Measurements from ENCODE around the gene SYNGR4. TPM values are rescaled to one million over a fixed set of nuclear protein-coding genes. Genes with fewer than 3 reads are reported as not detected.
"Not testable (repeated sequence)": the region's sequence is repeated elsewhere in the genome, so short reads cannot be mapped to it uniquely, and the experiment has no call there.

The SYNGR4 gene
- total RNA-seq, 1 experiment from 2014 or later: 0.49 TPM

- Histone ChIP-seq H4K20me1 (ENCODE audit: insufficient read depth) (no peaks in the 10 kb centered on the region), H3K9me2 (ENCODE audit: insufficient read depth) (no peaks in the 10 kb centered on the region), H3K79me2 (ENCODE audit: insufficient read depth, low read length) (no peaks in the 10 kb centered on the region), H3K4me3 (replicated peaks in 1 of 2; ENCODE audit: low read depth in 1 of 2, low read length in 2 of 2) (no peak overlapping the region), H3K36me3 (ENCODE audit: control insufficient read depth in 1 of 2, insufficient read depth in 2 of 2, low read length in 2 of 2) (no peaks in the 10 kb centered on the region), H3K27me3 (ENCODE audit: insufficient read depth, low read length) (no peaks in the 10 kb centered on the region), H3K9me3 (ENCODE audit: control insufficient read depth in 1 of 2, insufficient read depth in 1 of 2, low read depth in 1 of 2, low read length in 2 of 2) (no peaks in the 10 kb centered on the region), H2AFZ (ENCODE audit: low read depth, low read length, poor library complexity, severe bottlenecking) (no peak overlapping the region), H3K4me2 (ENCODE audit: low read length) (no peak overlapping the region), H3K9ac (ENCODE audit: low read length) (no peak overlapping the region), H3K27ac (ENCODE audit: low read depth, low read length) (no peak overlapping the region), H3K4me1 (ENCODE audit: control insufficient read depth in 1 of 2, insufficient read depth in 2 of 2, low read length in 2 of 2) (peaks cover 9 to 18% of the 10 kb centered on the region in 2 experiments)
- ChIA-PET RAD21 (ENCODE audit: low non-redundant PET in 1 of 2, low total read pairs in 2 of 2, uncharacterized antibody in 2 of 2, unreplicated experiment in 2 of 2) (no interaction called here), POLR2A (no interaction called here), CTCF (interaction anchor here (0.6 to 10.2 kb wide), 2 partner anchors 18 to 268 kb away, joined by 3 to 158 read pairs; no protein-coding TSS in a partner anchor)
- ATAC-seq: no peak
- BruUV-seq (replicated peaks): no TSS peak
- intact Hi-C loops (cut with micrococcal nuclease): loop anchor here (2.0 kb wide), 1 partner anchor 17 kb away; no protein-coding TSS in a partner anchor
- TF ChIP-seq EZH2phosphoT487 (IDR thresholded peaks at IDR 0.05; ENCODE audit: borderline replicate concordance) (no peak), ELF1 (IDR thresholded peaks at IDR 0.05; ENCODE audit: borderline replicate concordance, low read depth) (no peak), REST (IDR thresholded peaks at IDR 0.05; ENCODE audit: low read depth) (no peak), RAD21 (IDR thresholded peaks at IDR 0.05; ENCODE audit: low read depth) (no peak), EZH2 (IDR thresholded peaks at IDR 0.05) (no peak), YY1 (IDR thresholded peaks at IDR 0.05; ENCODE audit: extremely low read depth, insufficient replicate concordance, low read depth, low read length) (no peak), JUND (IDR thresholded peaks at IDR 0.05) (no peak), SP1 (IDR thresholded peaks at IDR 0.05; ENCODE audit: low read depth) (no peak), EGR1 (IDR thresholded peaks at IDR 0.05; ENCODE audit: low read depth) (no peak), ZBTB33 (IDR thresholded peaks at IDR 0.05; ENCODE audit: extremely low read depth, insufficient replicate concordance, low read length) (no peak), ATF3 (IDR thresholded peaks at IDR 0.05) (no peak), CEBPB (IDR thresholded peaks at IDR 0.05; ENCODE audit: low read depth) (no peak)
- DNase-seq (ENCODE audit: low read depth, low spot score): no peak
Measured at GRCh38 chr19:48315712-48316111, 48.5 kb upstream of the SYNGR4 start.

GRCh38 chr19:48317708-48317960, 46.5 kb upstream of the SYNGR4 start:
- H3K4me2 ChIP-seq (ENCODE audit: low read length); H3K79me2 ChIP-seq (ENCODE audit: insufficient read depth, low read length); H3K9me2 ChIP-seq (ENCODE audit: insufficient read depth); BruUV-seq (replicated peaks); H3K36me3 ChIP-seq (ENCODE audit: control insufficient read depth in 1 of 2, insufficient read depth in 2 of 2, low read length in 2 of 2); intact Hi-C loops (cut with micrococcal nuclease); H4K20me1 ChIP-seq (ENCODE audit: insufficient read depth); DNase-seq (ENCODE audit: low read depth, low spot score); H2AFZ ChIP-seq (ENCODE audit: low read depth, low read length, poor library complexity, severe bottlenecking); H3K9me3 ChIP-seq (ENCODE audit: control insufficient read depth in 1 of 2, insufficient read depth in 1 of 2, low read depth in 1 of 2, low read length in 2 of 2); H3K27ac ChIP-seq (ENCODE audit: low read depth, low read length); H3K27me3 ChIP-seq (ENCODE audit: insufficient read depth, low read length); H3K9ac ChIP-seq (ENCODE audit: low read length); ATAC-seq; H3K4me3 ChIP-seq (replicated peaks in 1 of 2; ENCODE audit: low read depth in 1 of 2, low read length in 2 of 2); RAD21 ChIA-PET (ENCODE audit: low non-redundant PET in 1 of 2, low total read pairs in 2 of 2, uncharacterized antibody in 2 of 2, unreplicated experiment in 2 of 2): not testable (repeated sequence)
- peaks cover 15 to 35% of the 10 kb centered on the region in 2 experiments for H3K4me1 ChIP-seq (ENCODE audit: control insufficient read depth in 1 of 2, insufficient read depth in 2 of 2, low read length in 2 of 2)
- POLR2A ChIA-PET: interaction anchor here (0.7 to 5.8 kb wide), 2 partner anchors 16 to 46 kb away, joined by 3 to 53 read pairs; partner anchors contain the start of genes SYNGR4 and TMEM143
- CTCF ChIA-PET: interaction anchor here (10.2 kb wide), 1 partner anchor 16 kb away, joined by 158 read pairs; no protein-coding TSS in a partner anchor
